Measurements from ENCODE around the gene INSC.

The INSC gene

GRCh38 chr11:15236559-15236958 lies 121.8 kb downstream of the INSC start (continued):
- TF ChIP-seq TSHZ2 (CRISPR knock-in tag; IDR thresholded peaks at IDR 0.05): no peak
- TF ChIP-seq TOX (CRISPR knock-in tag; IDR thresholded peaks at IDR 0.05; ENCODE audit: borderline replicate concordance): no peak

- ATAC-seq: no peak
- no peak for TF ChIP-seq ZC3H10 (CRISPR knock-in tag; IDR thresholded peaks at IDR 0.05)
- TF ChIP-seq CSDC2 (CRISPR knock-in tag; IDR thresholded peaks at IDR 0.05): no peak
- no peak for TF ChIP-seq ZFP3 (CRISPR knock-in tag; IDR thresholded peaks at IDR 0.05)
- TF ChIP-seq SNAI2 (CRISPR knock-in tag; IDR thresholded peaks at IDR 0.05): no peak
- TF ChIP-seq ZNF70 (CRISPR knock-in tag; IDR thresholded peaks at IDR 0.05): no peak
- TF ChIP-seq ISL1 (CRISPR knock-in tag; IDR thresholded peaks at IDR 0.05): no peak
- no peak for TF ChIP-seq TOX (CRISPR knock-in tag; IDR thresholded peaks at IDR 0.05; ENCODE audit: borderline replicate concordance)
- no peak for TF ChIP-seq BACH2 (CRISPR knock-in tag; IDR thresholded peaks at IDR 0.05; ENCODE audit: borderline replicate concordance)
- TF ChIP-seq ARNTL (CRISPR knock-in tag; IDR thresholded peaks at IDR 0.05; ENCODE audit: borderline replicate concordance, low read depth): no peak
- TF ChIP-seq OSR1 (CRISPR knock-in tag; IDR thresholded peaks at IDR 0.05): no peak
Observed at GRCh38 chr11:15238856-15239255, 124.1 kb downstream of the INSC start.

GRCh38 chr11:15248749-15249148 lies 134.0 kb downstream of the INSC start:
- no peak for ATAC-seq
- TF ChIP-seq TCF4 (CRISPR knock-in tag; IDR thresholded peaks at IDR 0.05; ENCODE audit: borderline replicate concordance) (no peak), CSRNP3 (CRISPR knock-in tag; IDR thresholded peaks at IDR 0.05) (no peak), ARNTL (CRISPR knock-in tag; IDR thresholded peaks at IDR 0.05; ENCODE audit: borderline replicate concordance, low read depth) (no peak), CSDC2 (CRISPR knock-in tag; IDR thresholded peaks at IDR 0.05) (no peak), POU6F1 (CRISPR knock-in tag; IDR thresholded peaks at IDR 0.05; ENCODE audit: borderline replicate concordance, low read depth) (no peak), RARB (CRISPR knock-in tag; IDR thresholded peaks at IDR 0.05) (no peak), ZNF8 (CRISPR knock-in tag; IDR thresholded peaks at IDR 0.05) (no peak), ZFP30 (CRISPR knock-in tag; IDR thresholded peaks at IDR 0.05) (no peak), ZNF70 (CRISPR knock-in tag; IDR thresholded peaks at IDR 0.05) (no peak), GLIS3 (CRISPR knock-in tag; IDR thresholded peaks at IDR 0.05) (no peak), CREB5 (CRISPR knock-in tag; IDR thresholded peaks at IDR 0.05; ENCODE audit: low read depth) (no peak), ESRRG (CRISPR knock-in tag; IDR thresholded peaks at IDR 0.05) (no peak), PATZ1 (CRISPR knock-in tag; IDR thresholded peaks at IDR 0.05; ENCODE audit: borderline replicate concordance) (no peak), ZNF565 (CRISPR knock-in tag; conservative IDR thresholded peaks at IDR 0.05; ENCODE audit: low read depth) (no peak), ZC3H10 (CRISPR knock-in tag; IDR thresholded peaks at IDR 0.05) (no peak), ZFP3 (CRISPR knock-in tag; IDR thresholded peaks at IDR 0.05) (no peak), TOX (CRISPR knock-in tag; IDR thresholded peaks at IDR 0.05; ENCODE audit: borderline replicate concordance) (no peak), ISL1 (CRISPR knock-in tag; IDR thresholded peaks at IDR 0.05) (no peak), TSHZ2 (CRISPR knock-in tag; IDR thresholded peaks at IDR 0.05) (no peak)
